Measurements from ENCODE around the gene OARD1. TPM values are rescaled to one million over a fixed set of nuclear protein-coding genes. Genes with fewer than 3 reads are reported as not detected.
A peak's percentile ranks its signal among the peaks of the same experiment; 100 is the strongest.

OARD1 gene
- total RNA-seq, 4 donors from 2014 or later, result 8.6 to 30.0 (median 16.1) TPM

DNA sequence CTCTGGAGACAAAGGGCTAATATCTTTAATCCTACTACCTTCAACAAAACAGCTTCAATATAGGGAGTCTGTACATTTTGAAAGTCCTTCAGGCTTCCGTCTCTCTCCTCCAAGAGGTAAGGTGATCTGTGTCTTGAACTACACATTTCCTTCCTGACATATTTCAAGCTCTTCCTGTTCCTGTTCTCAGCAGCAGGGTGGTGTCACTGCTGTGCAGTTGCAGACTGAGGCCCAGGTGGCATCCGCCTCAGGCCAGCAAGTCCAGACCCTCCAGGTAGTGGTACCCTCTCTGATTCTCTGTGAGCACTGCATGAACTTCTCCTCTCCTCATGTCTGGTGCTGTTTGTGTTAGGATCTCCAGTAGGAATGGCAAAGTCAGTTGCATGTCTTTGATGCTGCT is 8.5 kb upstream of the OARD1 start:
- WGBS, 2 donors, result 78 to 92% methylated on average over 2 of the region's 2 CpGs
- no peak overlapping the region for H3K27ac ChIP-seq
- intact Hi-C loops (cut with DNase I), result no loop called here

DNA sequence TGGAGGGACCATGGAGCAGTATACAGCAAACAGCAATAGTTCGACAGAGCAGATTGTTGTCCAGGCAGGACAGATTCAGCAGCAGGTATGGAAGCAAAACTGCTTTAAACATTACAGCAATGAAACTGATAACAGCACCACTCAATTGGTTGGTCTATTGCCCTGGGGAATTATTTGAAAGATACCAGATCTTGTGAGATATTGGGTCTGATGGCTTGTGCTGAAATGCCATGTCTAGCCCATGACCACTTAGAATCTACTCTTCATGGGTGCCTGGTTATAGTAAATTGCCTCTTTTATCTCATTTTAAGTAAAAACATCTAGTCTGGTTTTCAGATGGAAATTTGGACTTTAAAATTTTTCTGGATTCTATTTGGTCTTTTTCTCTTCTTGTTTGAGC is 6.9 kb upstream of the OARD1 start:
- Histone ChIP-seq H3K36me3 (peaks cover 0 to 48% (median 0%) of the 10 kb centered on the region in 3 donors), H3K27ac (no peak overlapping the region), H3K4me1 (peaks cover 5 to 39% (median 11%) of the 10 kb centered on the region in 3 donors), H3K4me3 (no peak overlapping the region), H3K27me3 (no peaks in the 10 kb centered on the region), H3K9me3 (no peaks in the 10 kb centered on the region)
- 90 to 100% methylated on average over 1 of the region's 1 CpG for WGBS, 2 donors
- no peak for TF ChIP-seq POLR2A (IDR thresholded peaks at IDR 0.05)
- TF ChIP-seq, protein P1, sequence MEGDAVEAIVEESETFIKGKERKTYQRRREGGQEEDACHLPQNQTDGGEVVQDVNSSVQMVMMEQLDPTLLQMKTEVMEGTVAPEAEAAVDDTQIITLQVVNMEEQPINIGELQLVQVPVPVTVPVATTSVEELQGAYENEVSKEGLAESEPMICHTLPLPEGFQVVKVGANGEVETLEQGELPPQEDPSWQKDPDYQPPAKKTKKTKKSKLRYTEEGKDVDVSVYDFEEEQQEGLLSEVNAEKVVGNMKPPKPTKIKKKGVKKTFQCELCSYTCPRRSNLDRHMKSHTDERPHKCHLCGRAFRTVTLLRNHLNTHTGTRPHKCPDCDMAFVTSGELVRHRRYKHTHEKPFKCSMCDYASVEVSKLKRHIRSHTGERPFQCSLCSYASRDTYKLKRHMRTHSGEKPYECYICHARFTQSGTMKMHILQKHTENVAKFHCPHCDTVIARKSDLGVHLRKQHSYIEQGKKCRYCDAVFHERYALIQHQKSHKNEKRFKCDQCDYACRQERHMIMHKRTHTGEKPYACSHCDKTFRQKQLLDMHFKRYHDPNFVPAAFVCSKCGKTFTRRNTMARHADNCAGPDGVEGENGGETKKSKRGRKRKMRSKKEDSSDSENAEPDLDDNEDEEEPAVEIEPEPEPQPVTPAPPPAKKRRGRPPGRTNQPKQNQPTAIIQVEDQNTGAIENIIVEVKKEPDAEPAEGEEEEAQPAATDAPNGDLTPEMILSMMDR (IDR thresholded peaks at IDR 0.05), result no peak
- intact Hi-C loops (cut with DNase I), result no loop called here
- DNase-seq, result no peak

More for the DNA sequence above, 8.5 kb upstream of the OARD1 start:
- H3K4me3 ChIP-seq, result no peak overlapping the region
- peaks cover 5 to 24% (median 7%) of the 10 kb centered on the region in 3 donors for H3K4me1 ChIP-seq
- DNase-seq, result no peak
- TF ChIP-seq POLR2A (IDR thresholded peaks at IDR 0.05), result no peak
- TF ChIP-seq, protein P1 (IDR thresholded peaks at IDR 0.05), result no peak
- no peaks in the 10 kb centered on the region for H3K27me3 ChIP-seq
- peaks cover 0 to 63% (median 3%) of the 10 kb centered on the region in 3 donors for H3K36me3 ChIP-seq
- no peaks in the 10 kb centered on the region for H3K9me3 ChIP-seq

DNA sequence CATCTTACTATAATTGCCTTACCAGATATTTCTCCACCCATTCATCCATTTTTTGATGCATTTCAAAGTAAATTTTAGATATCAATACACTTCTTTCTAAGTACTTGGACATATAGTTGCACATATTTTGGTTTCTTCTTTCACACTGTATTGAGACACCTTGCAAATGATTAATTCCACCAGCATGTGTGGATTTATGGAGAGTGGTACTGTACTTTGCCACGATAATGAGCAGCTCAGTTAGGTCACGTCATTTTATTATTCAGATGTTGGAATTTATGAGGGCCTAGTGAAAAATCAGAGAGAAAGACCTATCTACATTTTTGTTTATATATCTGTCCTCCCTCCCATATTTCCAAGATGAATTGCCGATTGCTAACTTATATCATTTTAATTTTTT is 5.9 kb upstream of the OARD1 start:
- Histone ChIP-seq H3K27ac (no peak overlapping the region), H3K27me3 (no peaks in the 10 kb centered on the region), H3K36me3 (peaks cover 0 to 38% (median 0%) of the 10 kb centered on the region in 3 donors), H3K4me3 (no peak overlapping the region), H3K4me1 (peaks cover 5 to 43% (median 11%) of the 10 kb centered on the region in 3 donors), H3K9me3 (no peaks in the 10 kb centered on the region)
- intact Hi-C loops (cut with DNase I), result no loop called here
- TF ChIP-seq, protein P1 (IDR thresholded peaks at IDR 0.05), result no peak
- TF ChIP-seq POLR2A (IDR thresholded peaks at IDR 0.05), result no peak
- DNase-seq, result no peak
- WGBS, 2 donors, result 89 to 95% methylated on average over 3 of the region's 3 CpGs

DNA sequence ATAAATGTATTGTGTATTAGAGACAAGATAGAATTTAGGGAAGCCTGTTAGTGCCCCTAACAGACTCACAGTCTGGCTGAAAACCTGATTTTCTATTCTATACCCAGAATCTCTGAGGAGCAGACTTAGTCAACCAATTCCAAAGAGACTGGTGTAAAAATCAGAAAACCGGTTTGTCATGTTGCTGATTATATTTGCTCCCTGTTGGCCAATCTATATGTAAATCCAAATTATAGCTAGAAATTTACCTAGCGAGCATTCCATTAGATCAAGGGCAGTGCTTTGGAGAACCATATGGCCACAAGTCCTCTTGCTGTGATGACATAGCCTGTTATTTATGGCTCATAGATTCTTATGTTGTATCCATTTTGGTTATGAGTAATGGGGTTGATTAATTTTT is 5.4 kb upstream of the OARD1 start:
- no peaks in the 10 kb centered on the region for H3K9me3 ChIP-seq
- peaks cover 0 to 36% (median 0%) of the 10 kb centered on the region in 3 donors for H3K36me3 ChIP-seq
- WGBS, 2 donors, result 64 to 65% methylated on average over 2 of the region's 2 CpGs
- no peak for TF ChIP-seq POLR2A (IDR thresholded peaks at IDR 0.05)
- TF ChIP-seq, protein P1 (IDR thresholded peaks at IDR 0.05), result no peak
- H3K27me3 ChIP-seq, result no peaks in the 10 kb centered on the region
- no peak overlapping the region for H3K4me3 ChIP-seq
- H3K27ac ChIP-seq, result peak overlapping the region in 1 of 4 donors; percentile 1
- DNase-seq, result no peak
- peaks cover 5 to 43% (median 11%) of the 10 kb centered on the region in 3 donors for H3K4me1 ChIP-seq
- intact Hi-C loops (cut with DNase I), result no loop called here

DNA sequence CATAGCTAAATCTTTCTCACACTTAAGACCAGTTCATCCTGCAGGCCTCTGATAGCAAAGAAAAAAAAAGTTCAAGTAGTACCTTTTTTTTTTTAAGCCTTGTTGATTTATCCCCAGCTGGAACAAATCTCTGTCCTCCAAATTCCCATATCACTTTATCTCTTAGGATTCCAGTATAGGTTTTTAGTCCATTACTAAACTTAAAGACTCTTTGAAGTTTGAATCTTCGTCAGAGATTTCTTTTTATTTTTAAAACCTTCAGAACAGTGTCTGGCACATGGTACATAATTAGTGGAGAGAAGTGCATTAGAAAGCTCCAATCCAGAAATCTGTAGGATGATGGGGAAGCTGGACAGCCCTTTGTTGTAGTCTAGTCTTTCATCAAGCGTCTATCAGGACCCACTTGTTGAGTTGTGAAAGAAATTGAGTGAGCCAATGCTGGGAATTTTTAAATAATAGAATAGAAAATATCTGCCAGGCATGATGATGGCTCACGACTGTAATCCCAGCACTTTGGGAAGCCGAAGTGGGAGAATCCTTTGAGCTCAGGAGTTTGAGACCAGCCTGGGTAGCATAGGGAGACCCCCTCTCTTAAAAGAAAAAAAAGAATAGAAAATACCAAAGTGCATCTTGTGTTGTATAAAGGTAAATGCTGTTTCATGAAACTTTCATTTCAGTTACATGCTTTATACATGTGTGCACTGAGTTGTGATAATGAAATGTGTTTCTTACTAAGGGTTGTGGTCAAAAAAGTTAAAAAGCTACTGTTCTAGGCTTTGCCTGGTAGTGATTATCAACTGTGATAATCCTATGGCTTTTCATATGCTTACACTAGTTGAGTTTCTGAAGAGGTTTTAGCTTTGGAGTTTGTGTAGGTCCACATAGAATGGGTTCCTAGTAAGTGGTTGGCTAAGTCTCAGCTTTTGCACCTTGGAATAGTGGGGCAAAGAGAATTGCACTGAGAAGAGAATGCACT is 3.8 kb upstream of the OARD1 start:
- H3K9me3 ChIP-seq, result no peaks in the 10 kb centered on the region
- TF ChIP-seq POLR2A (IDR thresholded peaks at IDR 0.05), result no peak
- TF ChIP-seq, protein P1 (IDR thresholded peaks at IDR 0.05), result no peak
- WGBS, 2 donors, result 79 to 88% methylated on average over 4 of the region's 4 CpGs
- peak overlapping the region in 1 of 4 donors; percentile 99 for H3K27ac ChIP-seq
- H3K4me1 ChIP-seq, result peaks cover 6 to 46% (median 11%) of the 10 kb centered on the region in 3 donors
- H3K36me3 ChIP-seq, result peaks cover 0 to 23% (median 0%) of the 10 kb centered on the region in 3 donors
- H3K27me3 ChIP-seq, result no peaks in the 10 kb centered on the region
- intact Hi-C loops (cut with DNase I), result no loop called here
- no peak overlapping the region for H3K4me3 ChIP-seq
- DNase-seq, result no peak

Data from esophagus squamous epithelium (tissue), 5 donors.